Vagina (tissue), 2 donors: ENCODE data around the gene SUN1.

Experiments
- CTCF ChIP-seq, 3 experiments: fragments of 450-650 bp in 2 of 3; fragments of 200-600 bp in 1 of 3; sonication (generic) in 1 of 3; IDR thresholded peaks; one replicate each; pipeline ENCODE4 v1.5.1; 2017 to 2019; ENCODE audit warnings: antibody characterized with exemption in 3 of 3, mild to moderate bottlenecking in 2 of 3, moderate library complexity in 2 of 3
- POLR2A ChIP-seq, 2 donors: fragments of 450-650 bp; IDR thresholded peaks; one replicate each; pipeline ENCODE4 v1.6.1; 2017; ENCODE audit warnings: antibody characterized with exemption in 2 of 2, mild to moderate bottlenecking in 2 of 2, moderate library complexity in 2 of 2
- POLR2AphosphoS5 ChIP-seq, 2 donors: sonication (generic); formaldehyde crosslinking; IDR thresholded peaks; one replicate each; pipeline ENCODE4 v1.9.0; 2017; ENCODE audit warnings: antibody characterized with exemption in 2 of 2, mild to moderate bottlenecking in 2 of 2, low read depth in 1 of 2; ENCODE audit not compliant: insufficient read depth in 1 of 2

DNA sequence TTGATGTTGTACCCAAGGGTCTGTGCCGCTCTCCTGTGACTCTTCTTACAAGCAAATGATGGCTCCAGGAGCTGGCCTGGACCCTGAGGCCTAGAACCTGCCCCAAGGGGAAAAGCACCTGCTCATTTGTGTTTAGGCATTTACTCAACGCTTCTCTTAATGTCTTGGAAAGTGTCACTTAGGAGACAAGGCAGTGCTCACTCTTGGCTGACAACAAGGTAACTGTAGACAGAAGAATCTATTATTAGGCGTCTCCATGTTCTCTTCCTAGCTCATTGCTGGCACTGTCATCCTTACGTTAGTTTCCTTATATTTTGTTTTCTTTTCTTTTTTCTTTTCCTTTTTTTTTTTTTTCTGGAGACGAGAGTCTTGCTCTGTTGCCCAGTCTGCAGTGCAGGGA, 38.1 kb upstream of the SUN1 start:
- TF ChIP-seq CTCF (IDR thresholded peaks at IDR 0.05) (no peak), POLR2AphosphoS5 (IDR thresholded peaks at IDR 0.05; ENCODE audit: insufficient read depth in 1 of 2, low read depth in 1 of 2) (no peak), POLR2A (IDR thresholded peaks at IDR 0.05) (no peak)
